ENCODE results near the gene IDH1. TPM values are rescaled to one million over a fixed set of nuclear protein-coding genes. Genes with fewer than 3 reads are reported as not detected.
"Not testable (repeated sequence)": the region's sequence is repeated elsewhere in the genome, so short reads cannot be mapped to it uniquely, and the experiment has no call there.

The IDH1 gene
- total and polyA plus RNA-seq, 8 donors: 14.2 to 57.8 (median 35.2) TPM

- Histone ChIP-seq H3K4me1 (no peaks in the 10 kb centered on the region), H3K27ac (no peak overlapping the region), H3K9me3 (no peaks in the 10 kb centered on the region), H3K4me3 (no peak overlapping the region), H3K36me3 (no peaks in the 10 kb centered on the region), H3K27me3 (no peaks in the 10 kb centered on the region)
- no peak for TF ChIP-seq CTCF (IDR thresholded peaks at IDR 0.05)
- 92 to 95% methylated on average over 30 to 33 of the region's 33 CpGs for WGBS, 2 donors
- FAIRE-seq (no peak), ATAC-seq (no peak), DNase-seq (peak in 2 of 6 donors; percentile 18 to 48)
- intact Hi-C loops (cut with DNase I): no loop called here
Measured at GRCh38 chr2:208227581-208228232, 27.2 kb downstream of the IDH1 start.

- Histone ChIP-seq H3K9me3 (no peaks in the 10 kb centered on the region), H3K27me3 (no peaks in the 10 kb centered on the region), H3K27ac (no peak overlapping the region), H3K4me3 (no peak overlapping the region), H3K4me1 (no peaks in the 10 kb centered on the region), H3K36me3 (no peaks in the 10 kb centered on the region)
- ATAC-seq: no peak
- 90 to 95% methylated on average over 2 of the region's 2 CpGs for WGBS, 2 donors
- FAIRE-seq: no peak
- DNase-seq: no peak
- intact Hi-C loops (cut with DNase I): no loop called here
- no peak for TF ChIP-seq CTCF (IDR thresholded peaks at IDR 0.05)
Measured at GRCh38 chr2:208224802-208225201, 30.1 kb downstream of the IDH1 start.

- FAIRE-seq: no peak
- no peaks in the 10 kb centered on the region for H3K27me3 ChIP-seq
- H3K9me3 ChIP-seq: no peaks in the 10 kb centered on the region
- H3K36me3 ChIP-seq: no peaks in the 10 kb centered on the region
- intact Hi-C loops (cut with DNase I): no loop called here
- no peak overlapping the region for H3K4me3 ChIP-seq
- H3K4me1 ChIP-seq: no peaks in the 10 kb centered on the region
- ATAC-seq: no peak
- WGBS, 2 donors: 85 to 87% methylated on average over 3 of the region's 3 CpGs
- no peak for TF ChIP-seq CTCF (IDR thresholded peaks at IDR 0.05)
- no peak overlapping the region for H3K27ac ChIP-seq
- DNase-seq: no peak
Measured at GRCh38 chr2:208222351-208222750, 32.5 kb downstream of the IDH1 start.

- H3K4me3 ChIP-seq; H3K4me1 ChIP-seq; H3K27ac ChIP-seq; H3K27me3 ChIP-seq; ATAC-seq; intact Hi-C loops (cut with DNase I); DNase-seq; FAIRE-seq; H3K36me3 ChIP-seq; H3K9me3 ChIP-seq: not testable (repeated sequence)
- WGBS, 2 donors: 80 to 87% methylated on average over 3 of the region's 3 CpGs
Measured at GRCh38 chr2:208221873-208222272, 33.0 kb downstream of the IDH1 start.

- intact Hi-C loops (cut with DNase I): no loop called here
- FAIRE-seq: no peak
- ATAC-seq: no peak
- no peaks in the 10 kb centered on the region for H3K9me3 ChIP-seq
- H3K36me3 ChIP-seq: no peaks in the 10 kb centered on the region
- WGBS, 2 donors: 81 to 87% methylated on average over 9 of the region's 9 CpGs
- no peak overlapping the region for H3K4me3 ChIP-seq
- H3K27me3 ChIP-seq: no peaks in the 10 kb centered on the region
- H3K4me1 ChIP-seq: peaks cover 0 to 6% (median 5%) of the 10 kb centered on the region in 3 donors
- H3K27ac ChIP-seq: no peak overlapping the region
- no peak for TF ChIP-seq CTCF (IDR thresholded peaks at IDR 0.05)
- DNase-seq: no peak
Measured at GRCh38 chr2:208210688-208211451, 44.0 kb downstream of the IDH1 start.

All from pancreas (tissue), 10 donors.